NCI-H69 (cell line): ENCODE results near the gene CSGALNACT2.
A peak's percentile ranks its signal among the peaks of the same experiment; 100 is the strongest.

Experiments used
- DNase-seq: peaks from one replicate; lab custom pipeline; 2025; lab: John Stamatoyannopoulos, UW

Gene CSGALNACT2

DNA sequence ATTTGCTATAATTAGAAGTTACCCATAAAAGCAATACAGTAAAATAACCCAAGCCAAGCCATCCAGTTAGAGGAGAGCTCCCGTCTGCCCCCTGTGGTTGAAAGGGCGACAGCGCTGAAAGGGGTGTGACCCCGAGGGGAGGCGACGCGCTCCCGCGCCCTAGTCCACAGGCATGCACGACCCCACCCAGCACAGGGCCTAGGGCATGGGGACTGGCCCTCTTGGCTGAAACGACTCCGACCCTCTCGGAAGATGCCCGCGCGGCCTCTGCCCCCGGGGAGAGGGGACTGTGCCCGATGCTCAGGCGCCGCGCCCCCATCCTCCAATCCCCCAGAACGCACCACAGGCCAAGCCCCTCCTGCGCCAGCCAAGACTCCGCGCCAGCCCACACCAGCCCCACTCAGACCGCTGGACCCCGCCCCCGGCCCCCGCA is 64.0 kb downstream of the CSGALNACT2 start:
- no peak for DNase-seq

DNA sequence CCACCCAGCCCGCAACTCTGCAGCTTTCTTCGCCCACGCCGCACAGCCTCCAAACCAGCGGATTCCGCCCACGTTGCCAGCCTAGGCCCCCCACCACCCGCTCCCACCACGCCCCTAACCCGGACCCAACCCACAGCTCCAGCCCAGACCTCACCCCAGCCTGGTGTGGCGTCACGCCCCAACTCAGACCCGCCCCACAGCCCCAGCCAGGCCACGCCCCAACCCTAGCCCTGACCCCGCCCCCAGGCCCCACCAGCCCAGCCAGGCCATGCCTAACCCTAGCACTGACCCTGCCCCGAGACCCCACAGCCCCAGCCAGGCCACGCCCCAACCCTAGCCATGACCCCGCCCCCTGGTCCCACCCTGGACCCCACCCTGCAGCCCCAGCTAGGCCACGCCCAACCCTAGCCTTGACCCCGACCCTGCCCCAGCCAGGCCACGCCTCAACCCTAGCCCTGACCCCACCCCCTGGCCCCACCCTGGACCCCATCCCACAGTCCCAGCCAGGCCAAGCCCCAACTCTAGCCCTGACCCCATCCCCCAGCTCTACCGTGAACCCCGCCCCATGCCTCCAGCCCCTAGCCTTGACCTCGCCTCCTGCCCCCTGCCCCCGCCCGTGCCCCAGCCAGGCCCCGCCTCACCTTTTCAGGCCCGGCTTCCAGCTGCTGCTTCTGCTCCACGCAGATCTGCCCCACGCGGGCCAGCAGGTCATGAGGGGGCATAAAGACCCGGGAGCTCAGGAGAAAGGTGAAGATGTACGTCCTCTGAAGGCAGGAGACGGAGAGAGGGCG is 64.6 kb downstream of the CSGALNACT2 start:
- no peak for DNase-seq

DNA sequence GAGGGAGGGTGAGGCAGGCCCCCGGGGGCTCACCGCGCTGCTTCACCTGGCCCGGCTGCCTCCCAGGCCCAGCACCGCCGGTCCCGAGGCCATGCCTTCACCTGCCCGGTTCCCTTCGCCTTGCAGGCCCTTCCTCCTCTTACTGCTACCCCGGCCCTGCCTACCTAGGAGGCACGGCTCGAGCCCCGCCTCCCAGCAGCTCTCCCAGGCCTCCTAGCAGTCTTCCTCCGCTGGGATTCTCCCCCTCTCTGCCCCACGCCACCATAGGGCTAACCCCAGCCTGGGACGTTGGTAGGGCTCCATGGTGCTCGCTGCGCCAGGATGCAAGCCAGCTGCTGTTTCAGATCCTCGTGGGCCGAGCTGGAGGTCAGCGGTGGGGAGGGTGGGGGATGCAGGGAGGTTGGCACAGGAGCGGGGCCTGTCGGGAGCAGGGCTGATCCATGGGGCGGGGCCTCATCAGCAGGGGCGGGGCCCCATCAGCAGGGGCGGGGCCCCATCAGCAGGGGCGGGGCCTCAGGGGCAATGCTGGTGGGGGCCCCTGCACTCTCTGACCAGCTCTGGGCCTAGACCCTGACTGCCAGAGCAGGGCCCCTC is 65.3 kb downstream of the CSGALNACT2 start:
- no peak for DNase-seq

DNA sequence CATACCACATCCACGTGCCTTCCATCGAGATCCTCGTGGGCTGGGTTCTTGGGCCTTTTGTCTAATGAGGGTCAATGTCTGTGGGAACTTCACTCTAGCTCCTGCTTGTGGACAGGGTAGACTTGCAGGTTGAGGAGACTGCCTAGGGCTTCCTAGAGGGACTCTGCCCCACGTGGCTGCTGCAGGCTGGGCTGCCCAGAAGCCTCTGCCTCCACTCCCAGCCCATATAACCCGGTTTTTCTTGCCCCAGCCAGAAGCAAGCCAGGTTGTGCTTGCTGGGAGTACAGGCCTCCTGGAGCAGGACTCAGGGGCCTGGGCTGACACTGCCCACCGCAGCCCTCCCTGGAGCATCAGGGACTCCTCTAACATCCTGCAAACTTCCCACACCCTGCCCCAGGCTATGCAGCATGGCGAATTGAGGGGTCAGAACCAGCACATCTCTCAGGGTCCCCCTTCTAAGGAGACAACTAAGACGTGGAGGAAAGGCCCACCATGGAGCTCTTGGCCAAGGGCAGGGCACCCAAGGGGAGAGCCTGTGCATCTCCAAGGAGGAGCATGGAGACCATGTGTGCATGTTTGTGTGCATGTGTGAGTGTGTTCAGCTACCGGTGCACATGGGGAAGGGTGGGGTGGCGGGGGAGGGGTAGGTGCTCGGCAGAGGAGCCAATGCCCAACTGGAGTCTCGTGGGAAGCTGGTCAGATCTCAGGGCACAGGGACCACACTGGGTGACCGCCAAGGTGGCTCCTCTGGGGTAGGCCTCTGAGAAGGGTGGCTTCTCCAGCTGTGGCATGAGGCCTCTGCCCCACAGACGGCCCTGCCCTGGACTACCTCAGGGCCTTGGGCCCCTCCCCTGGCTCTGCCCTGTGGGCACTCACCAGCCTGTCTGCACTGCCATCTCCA is 66.0 kb downstream of the CSGALNACT2 start:
- DNase-seq = no peak

DNA sequence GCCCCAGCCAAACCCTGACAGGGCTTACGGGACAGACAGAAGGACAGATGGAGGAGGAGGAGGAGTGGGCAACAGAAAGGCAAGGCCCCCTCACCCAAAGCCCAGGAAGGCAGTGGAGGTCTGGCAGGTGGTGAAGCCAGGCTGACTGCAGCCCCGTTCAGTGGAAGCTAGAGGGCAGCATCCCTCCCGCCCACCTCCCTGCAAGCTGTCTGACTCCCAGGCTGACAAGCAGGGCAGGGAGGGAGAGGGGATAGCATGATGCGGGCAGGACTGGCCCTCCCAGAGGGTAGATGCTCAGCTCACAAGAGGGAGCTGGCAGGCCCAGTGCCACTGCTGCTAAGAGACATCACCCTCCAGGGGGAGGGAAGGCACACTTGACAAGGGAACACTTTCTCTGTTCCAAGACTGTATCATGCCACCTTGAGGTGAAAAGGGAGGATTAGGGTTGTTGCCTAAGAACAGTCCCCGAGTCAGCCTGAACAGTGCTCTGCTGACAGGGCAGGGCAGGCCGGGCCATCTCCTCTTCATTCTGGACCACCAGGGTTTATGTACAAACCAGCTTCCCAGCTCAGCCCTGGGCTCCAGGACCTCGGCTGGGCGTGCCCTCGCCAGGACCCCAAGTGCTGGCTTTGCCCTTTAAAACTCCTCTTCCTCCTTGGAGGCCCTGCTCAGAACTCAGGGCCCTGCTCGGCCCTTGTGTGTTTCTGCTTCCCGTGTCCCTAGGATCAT is 66.9 kb downstream of the CSGALNACT2 start:
- DNase-seq = peak; percentile 67

DNA sequence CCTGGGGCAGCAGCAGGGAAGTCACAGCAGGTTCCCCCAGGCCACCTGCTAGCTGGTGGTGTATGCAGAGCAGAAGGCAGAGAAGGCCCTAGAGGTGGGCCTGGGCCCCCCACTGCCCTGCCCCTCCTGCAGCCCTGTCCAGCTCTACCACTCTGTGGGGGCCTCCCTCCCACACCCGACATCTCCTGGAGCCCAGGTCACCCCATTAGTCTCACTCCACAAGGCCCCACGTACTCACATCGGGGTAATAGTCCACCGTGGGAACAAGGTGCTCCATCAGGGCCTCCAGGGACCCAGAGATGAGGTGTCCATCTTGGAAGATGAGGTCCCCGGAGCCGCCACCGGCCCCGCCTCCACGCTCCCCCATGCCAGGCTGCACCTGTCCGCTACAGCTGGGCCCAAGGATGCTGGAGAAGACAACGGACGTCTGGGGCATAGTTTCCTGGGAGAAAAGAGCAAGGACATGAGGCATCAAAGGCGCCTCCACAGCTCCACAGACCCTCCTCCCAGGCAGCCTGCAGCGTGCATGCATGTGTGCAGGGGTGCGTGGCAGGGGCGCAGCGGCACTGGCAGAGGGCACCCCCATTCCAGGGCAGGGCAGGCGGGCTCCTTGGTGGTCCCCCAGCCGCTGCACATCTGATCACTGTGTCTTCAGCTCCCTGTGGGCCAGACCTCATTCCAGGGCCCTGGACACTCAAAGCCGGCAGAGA is 67.6 kb downstream of the CSGALNACT2 start:
- no peak for DNase-seq

DNA sequence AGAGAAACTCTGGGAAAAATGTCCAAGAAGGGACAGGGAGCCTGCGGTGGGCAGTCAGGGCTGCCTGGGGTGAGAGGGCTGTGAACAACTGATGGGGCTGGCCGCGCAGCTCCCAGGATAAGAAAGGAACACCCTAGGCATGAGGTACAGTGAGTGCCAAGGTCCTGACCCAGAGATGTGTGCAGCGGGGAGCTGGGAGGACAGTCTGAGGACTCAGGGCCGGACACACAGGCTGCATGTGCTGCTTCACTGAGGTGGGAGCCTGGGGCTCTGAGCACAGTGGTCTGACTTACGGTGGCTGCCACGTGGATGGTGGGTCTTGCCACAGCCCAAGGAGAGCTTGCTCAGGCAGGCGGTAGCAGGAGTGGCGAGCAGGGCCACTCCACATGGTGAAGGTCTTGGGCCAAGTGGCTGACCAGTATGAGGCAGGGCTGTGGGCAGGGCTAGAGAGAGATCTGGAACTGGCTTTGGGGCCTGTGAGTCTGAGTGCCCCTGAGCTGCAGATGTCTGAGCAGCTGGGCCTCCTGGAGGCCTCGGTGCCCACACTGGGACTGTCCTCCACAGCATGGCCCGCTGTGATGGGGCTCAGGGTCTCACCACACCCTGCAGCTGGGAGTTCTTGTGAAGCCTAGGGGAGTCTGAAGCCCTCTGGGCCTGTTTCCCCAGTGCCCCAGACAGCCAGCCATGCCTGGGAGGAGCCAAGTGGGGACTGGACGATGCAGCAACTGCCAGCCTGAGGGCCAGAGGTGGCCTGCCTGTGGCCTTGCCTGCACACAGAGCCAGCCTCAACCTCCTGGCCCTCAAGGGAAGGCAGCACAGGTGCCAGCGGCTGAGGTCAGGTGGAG is 68.4 kb downstream of the CSGALNACT2 start:
- no peak for DNase-seq

DNA sequence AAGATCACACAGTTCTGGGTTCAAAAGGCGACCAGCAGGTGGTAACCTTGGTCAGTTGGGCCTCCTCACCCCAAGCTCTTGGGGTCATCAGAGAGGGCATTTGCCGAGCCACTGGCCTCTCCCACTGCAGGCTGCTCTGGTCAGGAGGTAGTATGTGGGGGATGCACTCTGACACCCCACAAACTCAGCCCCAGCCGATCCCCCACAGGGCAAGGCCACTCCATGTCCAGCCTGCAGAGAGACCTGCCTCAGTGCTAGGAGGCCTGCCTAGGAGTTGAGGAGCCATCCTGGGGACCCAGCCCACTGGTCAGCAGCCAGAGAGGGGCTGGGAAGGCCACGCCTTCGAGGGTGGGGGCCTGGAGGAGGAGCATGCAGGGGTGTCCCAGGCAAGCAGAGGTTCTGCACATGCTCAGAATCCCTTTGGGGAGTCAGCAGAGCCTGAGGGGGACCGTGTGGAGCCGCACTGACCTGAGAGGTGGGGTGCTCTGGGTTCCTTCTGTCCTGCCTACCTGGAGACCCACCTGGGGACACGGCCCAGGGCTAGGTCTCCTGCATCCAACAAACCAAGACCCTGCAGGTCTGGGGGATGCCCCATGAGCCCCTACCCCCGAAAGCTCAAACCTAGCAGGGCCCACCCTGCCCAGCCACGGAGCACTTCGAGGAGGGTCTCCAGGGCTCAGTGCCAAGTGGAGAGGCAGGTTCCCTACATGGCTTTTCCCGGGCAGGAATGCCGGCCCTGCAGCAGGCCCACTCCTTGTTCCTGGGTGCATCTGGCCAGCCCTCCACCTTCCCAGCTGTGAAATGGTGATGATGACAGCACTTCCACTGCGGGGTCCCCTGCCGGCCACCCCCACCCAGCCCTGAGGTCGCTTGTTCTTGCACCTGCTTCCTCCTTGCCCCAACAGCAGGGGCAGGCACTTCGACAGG is 70.2 kb downstream of the CSGALNACT2 start:
- DNase-seq = peak; percentile 29

DNA sequence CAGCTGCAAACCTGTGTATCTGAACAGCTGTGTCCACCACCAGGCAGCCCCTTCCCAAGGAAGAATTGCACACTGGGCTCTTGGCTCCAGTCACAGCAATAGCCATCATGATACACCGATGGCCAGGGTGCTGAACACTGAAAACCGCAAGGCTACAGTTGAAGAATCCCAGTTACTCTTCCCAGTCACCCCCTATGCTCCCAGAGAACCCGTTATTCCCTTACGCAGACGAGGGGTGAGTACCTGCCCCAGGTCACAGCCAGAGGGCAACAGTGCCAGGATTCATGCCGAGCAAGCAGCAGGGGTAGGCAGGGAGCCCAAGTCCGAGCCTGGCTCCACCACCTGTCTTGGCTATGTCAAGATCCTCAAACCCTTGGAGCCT is 70.8 kb downstream of the CSGALNACT2 start:
- no peak for DNase-seq

DNA sequence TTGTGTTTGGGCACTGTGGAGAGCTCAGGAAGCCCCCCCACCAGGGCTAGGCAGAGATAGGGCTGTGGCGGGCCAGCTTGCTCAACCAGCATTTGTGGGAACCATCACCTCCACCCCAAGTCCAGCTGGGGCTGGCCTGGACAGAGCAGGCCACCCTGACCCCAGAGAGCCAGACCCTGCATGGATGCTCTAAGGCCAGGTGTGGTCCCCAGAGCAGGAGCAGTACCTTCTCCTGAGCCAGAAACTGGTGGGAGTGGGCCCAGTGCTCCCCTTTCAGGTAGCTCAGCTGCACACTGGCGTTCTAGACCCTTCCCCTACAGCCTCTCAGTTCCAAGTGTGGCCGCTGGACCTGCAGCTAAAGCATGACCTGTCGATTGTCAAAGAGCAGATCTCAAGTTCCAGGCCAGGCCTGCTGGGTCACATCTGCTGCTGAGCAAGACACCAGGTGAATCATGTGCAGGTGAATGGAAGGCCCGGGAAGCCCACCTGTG is 71.5 kb downstream of the CSGALNACT2 start:
- no peak for DNase-seq

DNA sequence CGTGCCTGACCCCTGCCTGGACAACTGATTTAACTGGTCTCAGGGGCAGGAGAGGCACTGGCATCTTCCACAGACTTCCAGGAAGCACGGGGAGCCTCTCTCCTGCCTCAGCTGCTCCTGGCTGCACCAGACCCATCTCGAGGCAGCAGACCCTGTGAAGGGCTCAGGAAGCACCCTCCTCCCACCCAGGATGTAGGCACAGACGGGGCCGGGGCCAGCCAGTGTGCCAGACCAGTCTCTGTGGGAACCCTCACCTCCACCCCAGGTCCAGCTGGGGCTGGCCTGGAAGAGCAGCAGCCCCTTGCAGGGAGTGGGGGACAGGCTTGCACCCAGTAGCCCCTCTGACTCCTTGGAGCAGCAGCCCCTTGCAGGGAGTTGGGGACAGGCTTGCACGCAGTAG is 72.3 kb downstream of the CSGALNACT2 start:
- DNase-seq = no peak

DNA sequence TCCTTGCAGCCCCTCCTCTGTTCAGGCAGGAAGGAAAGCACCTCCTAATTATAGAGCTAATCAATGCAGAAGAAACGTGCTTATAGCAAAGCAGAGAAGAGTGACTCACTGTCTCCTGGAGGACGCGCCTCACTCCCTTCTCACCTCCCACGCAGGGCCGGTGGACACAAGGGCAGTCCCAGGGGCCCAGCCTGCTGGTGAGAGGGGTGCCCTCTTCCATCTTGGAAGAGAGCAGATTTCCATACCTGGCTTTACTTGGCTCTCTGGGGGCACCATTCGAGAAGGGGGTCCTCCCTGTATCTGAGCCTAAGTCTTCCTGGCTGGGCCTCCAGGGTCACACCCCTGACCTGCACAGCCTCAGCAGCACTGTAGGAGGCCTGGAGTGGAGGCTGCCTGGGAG is 72.8 kb downstream of the CSGALNACT2 start:
- DNase-seq = no peak

DNA sequence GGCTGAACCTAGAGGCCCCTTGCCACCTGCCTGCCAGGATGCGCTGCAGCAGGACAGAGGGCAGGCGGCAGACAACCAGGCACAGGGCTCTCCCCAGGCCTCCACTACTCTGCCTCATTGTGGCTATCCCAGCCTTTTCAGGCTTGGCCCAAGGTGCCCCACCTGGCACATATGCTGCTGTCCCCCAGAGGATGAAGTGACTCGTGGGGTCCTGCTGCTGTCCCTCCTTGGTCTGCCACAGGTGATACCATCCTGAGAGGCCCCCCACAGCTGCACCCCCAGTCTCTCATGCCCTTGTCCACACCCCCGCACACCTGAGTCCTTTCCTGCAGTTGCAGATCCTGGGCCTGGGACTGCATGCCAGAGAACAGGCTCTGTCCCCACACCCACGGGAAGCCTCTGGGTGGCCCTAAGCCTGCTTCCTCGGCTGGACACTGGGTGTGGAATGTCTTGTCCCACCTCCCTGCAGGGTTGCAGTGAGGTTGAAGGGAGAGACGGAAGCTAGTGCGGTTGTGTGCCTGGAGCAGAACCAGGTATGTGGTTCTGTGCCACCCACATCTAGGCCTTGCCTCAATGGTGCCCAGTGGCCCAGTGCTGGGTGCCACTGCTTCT is 73.3 kb downstream of the CSGALNACT2 start:
- DNase-seq = no peak

DNA sequence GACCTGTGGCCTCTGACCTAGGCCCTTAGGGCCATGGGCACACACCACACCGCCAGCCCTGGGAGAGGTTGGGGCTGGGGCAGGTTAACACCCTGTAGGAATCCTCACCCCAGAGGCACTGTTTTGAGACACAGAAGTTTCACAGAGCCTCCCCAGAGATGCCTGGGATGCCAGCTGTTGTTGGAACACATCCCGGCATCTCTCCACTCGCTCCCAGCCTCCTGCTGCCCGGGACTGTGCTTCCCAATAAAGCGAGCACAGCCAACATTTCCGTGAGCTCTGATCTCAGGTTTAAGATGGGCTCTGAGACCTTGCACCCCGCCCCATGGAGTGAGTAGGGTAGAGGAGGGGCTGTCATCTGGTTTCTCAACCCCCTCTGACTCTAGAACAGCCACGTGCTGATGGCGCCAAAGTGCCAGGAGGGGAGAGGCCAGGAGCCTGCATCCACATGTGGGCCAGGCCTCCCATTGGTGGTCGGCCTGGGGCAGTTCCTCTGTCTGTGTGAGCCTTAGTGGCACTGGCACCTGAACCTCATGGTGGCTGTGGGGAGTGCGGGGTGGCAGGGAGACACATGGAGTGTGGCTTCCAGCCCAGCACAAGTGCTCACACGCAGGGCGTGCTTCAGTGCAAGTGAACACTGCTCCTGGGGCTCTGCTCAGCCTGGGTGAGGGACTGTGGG is 73.9 kb downstream of the CSGALNACT2 start:
- peak; percentile 6 for DNase-seq

DNA sequence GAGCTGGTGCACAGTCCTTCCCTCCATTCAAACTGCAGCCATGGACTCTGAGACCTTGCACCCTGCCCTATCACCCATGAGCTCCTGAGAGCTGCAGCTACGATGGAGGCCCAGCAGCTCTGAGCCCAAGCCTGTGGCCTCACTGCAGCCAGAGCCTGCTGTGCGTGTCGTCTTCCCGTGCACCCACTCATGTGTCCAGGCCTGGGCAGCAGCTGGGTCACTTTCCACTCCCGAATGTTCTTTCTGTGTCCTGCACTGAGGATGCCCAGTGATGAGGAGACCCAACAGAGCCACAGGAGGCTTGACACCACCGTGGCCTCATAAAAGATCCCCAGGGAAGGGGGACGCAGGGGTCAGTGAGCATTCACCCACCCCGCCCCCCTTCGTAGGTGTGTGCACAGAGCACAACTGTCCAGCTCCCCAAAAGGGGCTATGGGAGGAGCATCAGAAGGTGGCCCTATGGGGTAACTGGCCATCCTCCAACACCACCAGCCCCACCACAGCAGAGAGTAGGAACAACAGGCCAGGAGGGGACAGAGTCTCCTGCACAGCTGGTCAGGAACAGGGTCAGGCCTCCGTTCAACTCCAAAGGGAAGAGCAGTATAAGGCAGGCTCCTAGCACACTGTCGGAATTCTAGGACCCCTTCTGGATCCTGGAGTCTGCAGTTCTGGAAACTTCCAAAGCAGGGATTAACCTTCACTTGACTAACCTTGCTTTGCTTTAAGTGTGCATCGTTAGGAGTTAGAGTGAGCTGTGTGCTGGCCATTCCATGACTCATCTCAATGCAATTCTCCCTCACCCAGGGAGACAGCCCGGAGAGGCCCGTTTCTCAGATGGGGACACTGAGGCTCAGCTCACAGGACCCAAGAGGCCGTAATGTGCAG is 76.1 kb downstream of the CSGALNACT2 start:
- no peak for DNase-seq

DNA sequence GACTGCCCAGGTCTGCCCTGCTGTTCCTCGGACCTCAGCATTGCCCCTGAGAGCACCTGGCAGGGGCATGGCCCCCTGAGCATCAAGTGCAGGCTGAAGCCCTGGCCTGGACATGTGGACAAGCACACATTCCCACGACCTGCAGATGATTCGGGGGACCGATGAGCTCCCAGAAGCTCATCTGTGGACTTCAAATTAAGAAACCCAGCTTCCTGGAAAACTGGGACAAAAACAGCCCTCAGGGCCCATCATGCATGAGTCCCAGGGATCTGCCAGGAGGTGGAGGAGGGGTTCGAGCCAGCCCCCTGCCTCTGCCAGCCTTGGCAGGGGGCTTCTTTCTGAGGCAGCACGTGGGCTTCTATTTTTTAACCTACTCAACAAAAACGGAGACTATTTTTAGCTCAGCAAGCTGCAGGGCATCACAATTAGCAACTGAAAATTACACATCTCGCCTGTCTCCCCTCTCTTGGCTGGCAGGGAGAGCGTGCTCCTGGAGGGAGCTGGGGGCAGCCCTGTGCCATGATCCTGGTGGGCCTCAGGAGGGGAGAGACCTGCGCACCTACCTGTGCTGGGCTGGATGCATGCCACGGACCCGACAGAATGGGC is 76.8 kb downstream of the CSGALNACT2 start:
- peak; percentile 43 for DNase-seq
